ENCODE data around the gene IL32. TPM values are rescaled to one million over a fixed set of nuclear protein-coding genes. Genes with fewer than 3 reads are reported as not detected.
A peak's percentile ranks its signal among the peaks of the same experiment; 100 is the strongest.
"Not testable (repeated sequence)": the region's sequence is repeated elsewhere in the genome, so short reads cannot be mapped to it uniquely, and the experiment has no call there.

The IL32 gene
- total RNA-seq, 1 donor from 2014 or later = 52.0 TPM

- DNase-seq (ENCODE audit: low read depth in 2 of 2) = no peak
These were observed 13.9 kb upstream of the IL32 start for GRCh38 chr16:3051494-3051893.

GRCh38 chr16:3052571-3053329, 12.7 kb upstream of the IL32 start:
- DNase-seq (ENCODE audit: low read depth in 2 of 2) = not testable (repeated sequence)

GRCh38 chr16:3053330-3053710, 12.1 kb upstream of the IL32 start:
- not testable (repeated sequence) for DNase-seq (ENCODE audit: low read depth in 2 of 2)

GRCh38 chr16:3054965-3055733, 10.3 kb upstream of the IL32 start:
- DNase-seq (ENCODE audit: low read depth in 2 of 2) = no peak

GRCh38 chr16:3055734-3056115, 9.7 kb upstream of the IL32 start:
- not testable (repeated sequence) for DNase-seq (ENCODE audit: low read depth in 2 of 2)

- DNase-seq (ENCODE audit: low read depth in 2 of 2) = no peak
These were observed 8.9 kb upstream of the IL32 start for GRCh38 chr16:3056336-3057180.

GRCh38 chr16:3057181-3058138, 8.0 kb upstream of the IL32 start:
- DNase-seq (ENCODE audit: low read depth in 2 of 2) = no peak

GRCh38 chr16:3058139-3059030, 7.1 kb upstream of the IL32 start:
- DNase-seq (ENCODE audit: low read depth in 2 of 2) = peak in 1 of 2 donors; percentile 45

- DNase-seq (ENCODE audit: low read depth in 2 of 2) = peak; percentile 53 to 84
These were observed 6.3 kb upstream of the IL32 start for GRCh38 chr16:3059041-3059722.

- DNase-seq (ENCODE audit: low read depth in 2 of 2) = no peak
These were observed 5.7 kb upstream of the IL32 start for GRCh38 chr16:3059723-3060242.

GRCh38 chr16:3060339-3061127, 4.9 kb upstream of the IL32 start:
- DNase-seq (ENCODE audit: low read depth in 2 of 2) = no peak

- no peak for DNase-seq (ENCODE audit: low read depth in 2 of 2)
These were observed 2.9 kb upstream of the IL32 start for GRCh38 chr16:3062553-3062952.

- no peak for DNase-seq (ENCODE audit: low read depth in 2 of 2)
These were observed 1.6 kb upstream of the IL32 start for GRCh38 chr16:3063625-3064386.

GRCh38 chr16:3065742-3066439, 451 bp downstream of the IL32 start:
- DNase-seq (ENCODE audit: low read depth in 2 of 2) = peak; percentile 18 to 25

- no peak for DNase-seq (ENCODE audit: low read depth in 2 of 2)
These were observed 954 bp downstream of the IL32 start for GRCh38 chr16:3066440-3066748.

- no peak for DNase-seq (ENCODE audit: low read depth in 2 of 2)
These were observed 3.0 kb downstream of the IL32 start for GRCh38 chr16:3068487-3068886.

- not testable (repeated sequence) for DNase-seq (ENCODE audit: low read depth in 2 of 2)
These were observed 3.7 kb downstream of the IL32 start for GRCh38 chr16:3069146-3069545.

Measured in dermis microvascular lymphatic vessel endothelial cell (primary cell).